Spleen (tissue), 11 donors: ENCODE results near the gene RYR3. TPM values are rescaled to one million over a fixed set of nuclear protein-coding genes. Genes with fewer than 3 reads are reported as not detected.
"Not testable (repeated sequence)": the region's sequence is repeated elsewhere in the genome, so short reads cannot be mapped to it uniquely, and the experiment has no call there.

Source experiments
- DNase-seq: peaks from one replicate; pipeline ENCODE4 v3.0.0-alpha.2; 2020
- H3K27ac ChIP-seq, 8 donors: fragments of 200-600 bp; sonication (generic) in 7 of 8; 1 replicate in 4 of 8; 2 replicates in 4 of 8; pipeline versions ENCODE4 v1.5.0 to v1.8.0; 2016 to 2021; ENCODE audit warnings: inconsistent platforms in 4 of 8, mild to moderate bottlenecking in 4 of 8, moderate library complexity in 1 of 8
- H3K27me3 ChIP-seq, 7 donors: fragments of 200-600 bp; sonication (generic) in 6 of 7; replicated peaks in 1 of 7; 1 replicate in 4 of 7; 2 replicates in 3 of 7; pipeline versions ENCODE4 v1.5.0 to v1.8.0; 2016 to 2021; ENCODE audit warnings: inconsistent platforms in 3 of 7, mild to moderate bottlenecking in 1 of 7
- H3K36me3 ChIP-seq, 6 donors: fragments of 200-600 bp; sonication (generic) in 5 of 6; 1 replicate in 4 of 6; 2 replicates in 2 of 6; pipeline versions ENCODE4 v1.5.0 to v1.8.0; 2016 to 2021; ENCODE audit warnings: inconsistent platforms in 2 of 6
- H3K4me1 ChIP-seq, 6 donors: fragments of 200-600 bp; sonication (generic) in 5 of 6; 1 replicate in 3 of 6; 2 replicates in 3 of 6; pipeline versions ENCODE4 v1.5.0 to v1.8.0; 2016 to 2021; ENCODE audit warnings: inconsistent platforms in 3 of 6
- H3K4me3 ChIP-seq, 8 donors: fragments of 200-600 bp; sonication (generic) in 7 of 8; 1 replicate in 4 of 8; 2 replicates in 4 of 8; pipeline versions ENCODE4 v1.5.0 to v1.8.0; 2016 to 2021; ENCODE audit warnings: inconsistent platforms in 4 of 8, mild to moderate bottlenecking in 4 of 8, moderate library complexity in 2 of 8
- H3K9me3 ChIP-seq, 8 donors: fragments of 200-600 bp; sonication (generic) in 7 of 8; 1 replicate in 4 of 8; 2 replicates in 4 of 8; pipeline versions ENCODE4 v1.5.0 to v1.8.0; 2016 to 2021; ENCODE audit warnings: inconsistent platforms in 4 of 8
- POLR2A ChIP-seq, 3 donors: fragments of 450-650 bp; IDR thresholded peaks; one replicate each; pipeline ENCODE4 v1.5.1; 2017; ENCODE audit warnings: antibody characterized with exemption in 3 of 3, mild to moderate bottlenecking in 1 of 3
- POLR2AphosphoS5 ChIP-seq, 3 donors: sonication (generic); formaldehyde crosslinking; IDR thresholded peaks; one replicate each; pipeline ENCODE4 v1.5.1; 2017; ENCODE audit warnings: antibody characterized with exemption in 3 of 3
- WGBS, 5 donors: extraction: QIAGEN DNeasy Blood & Tissue Kit in 3 of 5; methylation state at CpG; one replicate each; pipeline versions ENCODE4 v1.1.5 to v1.1.7; 2013 to 2018; 5-methylcytosine and 5-hydroxymethylcytosine counted together
- intact Hi-C: fragments of 100-400 bp; cut with DNase I; formaldehyde crosslinking; loops from one replicate; pipeline ENCODE4 v1.15.0; 2023; ENCODE audit warnings: low total_unique reads
- polyA plus RNA-seq, 3 donors: library from polyadenylated mRNA; stranded (reverse); fragments of 200-250 nt; gene quantifications; one replicate each; pipeline ENCODE4 v1.2.1, GENCODE V29; 2013
- total RNA-seq, 7 donors: library from RNA; depleted of rRNA in 3 of 7; stranded (reverse); fragments of >200 nt in 3 of 7; fragmentation: NEBNext Ultra II Directional in 4 of 7; extraction: Animal tissue kit (Norgen Biotek cat#: 25700) in 4 of 7; gene quantifications; one replicate each; pipeline versions ENCODE4 v1.1.0 to v1.2.1, GENCODE V29; 2016 to 2021
- TF ChIP-seq, protein P1 (sequence below), 11 experiments: fragments of 200-600 bp in 7 of 11; fragments of 450-650 bp in 4 of 11; sonication (generic) in 4 of 11; IDR thresholded peaks in 8 of 11; conservative IDR thresholded peaks in 3 of 11; 1 replicate in 7 of 11; 2 replicates in 4 of 11; pipeline versions ENCODE4 v1.4.0 to v1.8.0; 2016 to 2021; ENCODE audit warnings: antibody characterized with exemption in 11 of 11, inconsistent platforms in 4 of 11, mild to moderate bottlenecking in 1 of 11
- donor health status: healthy with polysubstance abuse.
- donor health status: DM: no; HTN: no; CAD: no; lungs with moderate emphysema.
- donor health status: DM: no; HTN: no; CAD: no.
- donor health status: Bipolar disorder and iron deficiency.
- donor health status: healthy.
- donor health status: DM: no; HTN: no; CAD: no.
- donor health status: DM: yes; HTN: yes; CAD: no.

The RYR3 gene
- total and polyA plus RNA-seq, 10 donors = 0.11 to 5.9 (median 1.3) TPM

DNA sequence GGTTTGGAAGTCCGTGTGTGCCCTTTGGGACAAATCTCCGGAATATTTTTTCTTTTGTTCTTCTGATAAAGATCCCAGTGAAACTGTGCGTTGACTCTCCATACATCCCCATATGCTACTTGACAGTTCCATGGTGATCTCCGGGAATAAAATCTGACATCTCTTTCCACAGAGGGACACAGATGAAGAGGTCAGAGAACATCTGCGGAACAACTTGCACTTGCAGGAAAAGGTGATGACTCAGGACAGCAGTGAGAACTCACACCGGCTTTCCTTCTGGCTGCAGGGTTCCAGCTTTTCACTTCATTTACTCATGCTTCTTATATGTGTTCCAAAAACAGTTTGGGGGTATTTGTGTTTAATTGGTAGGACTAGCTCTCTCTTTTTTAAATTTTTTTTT is 500.0 kb downstream of the RYR3 start:
- no peak overlapping the region for H3K27ac ChIP-seq
- H3K4me1 ChIP-seq = no peaks in the 10 kb centered on the region
- peaks cover 0 to 27% (median 0%) of the 10 kb centered on the region in 7 donors for H3K27me3 ChIP-seq
- no peaks in the 10 kb centered on the region for H3K9me3 ChIP-seq
- no peaks in the 10 kb centered on the region for H3K36me3 ChIP-seq
- H3K4me3 ChIP-seq = no peak overlapping the region
- TF ChIP-seq, protein P1, sequence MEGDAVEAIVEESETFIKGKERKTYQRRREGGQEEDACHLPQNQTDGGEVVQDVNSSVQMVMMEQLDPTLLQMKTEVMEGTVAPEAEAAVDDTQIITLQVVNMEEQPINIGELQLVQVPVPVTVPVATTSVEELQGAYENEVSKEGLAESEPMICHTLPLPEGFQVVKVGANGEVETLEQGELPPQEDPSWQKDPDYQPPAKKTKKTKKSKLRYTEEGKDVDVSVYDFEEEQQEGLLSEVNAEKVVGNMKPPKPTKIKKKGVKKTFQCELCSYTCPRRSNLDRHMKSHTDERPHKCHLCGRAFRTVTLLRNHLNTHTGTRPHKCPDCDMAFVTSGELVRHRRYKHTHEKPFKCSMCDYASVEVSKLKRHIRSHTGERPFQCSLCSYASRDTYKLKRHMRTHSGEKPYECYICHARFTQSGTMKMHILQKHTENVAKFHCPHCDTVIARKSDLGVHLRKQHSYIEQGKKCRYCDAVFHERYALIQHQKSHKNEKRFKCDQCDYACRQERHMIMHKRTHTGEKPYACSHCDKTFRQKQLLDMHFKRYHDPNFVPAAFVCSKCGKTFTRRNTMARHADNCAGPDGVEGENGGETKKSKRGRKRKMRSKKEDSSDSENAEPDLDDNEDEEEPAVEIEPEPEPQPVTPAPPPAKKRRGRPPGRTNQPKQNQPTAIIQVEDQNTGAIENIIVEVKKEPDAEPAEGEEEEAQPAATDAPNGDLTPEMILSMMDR (IDR thresholded peaks at IDR 0.05 in 8 of 11, conservative IDR thresholded peaks at IDR 0.05 in 3 of 11) = no peak
- no peak for DNase-seq
- WGBS, 5 donors = 68 to 76% (median 69%) methylated on average over 6 of the region's 6 CpGs
- intact Hi-C loops = no loop called here

DNA sequence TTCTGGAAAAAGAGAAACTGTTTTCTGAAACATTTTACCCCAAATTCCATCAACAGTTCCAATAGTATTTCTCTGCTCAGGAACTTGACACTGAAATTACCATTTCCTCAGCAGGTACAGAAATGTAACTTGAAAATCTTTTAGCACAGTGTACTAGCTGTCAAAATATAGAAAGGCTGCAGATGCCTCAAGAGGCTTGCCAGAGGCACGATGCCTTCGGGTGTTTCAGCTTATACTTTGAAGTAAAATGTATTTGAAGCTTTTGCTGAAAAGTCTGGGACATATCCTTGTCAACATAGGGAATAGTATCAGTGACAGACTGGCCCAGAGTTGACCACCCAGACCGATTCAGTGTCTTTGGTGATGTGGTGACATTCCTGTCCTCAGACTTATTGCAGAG is 503.1 kb downstream of the RYR3 start:
- TF ChIP-seq POLR2AphosphoS5 (IDR thresholded peaks at IDR 0.05) = no peak
- TF ChIP-seq POLR2A (IDR thresholded peaks at IDR 0.05) = no peak
- TF ChIP-seq, protein P1 (IDR thresholded peaks at IDR 0.05 in 8 of 11, conservative IDR thresholded peaks at IDR 0.05 in 3 of 11) = no peak
- DNase-seq = no peak
- no peaks in the 10 kb centered on the region for H3K9me3 ChIP-seq
- H3K36me3 ChIP-seq = no peaks in the 10 kb centered on the region
- H3K4me3 ChIP-seq = no peak overlapping the region
- no peaks in the 10 kb centered on the region for H3K4me1 ChIP-seq
- H3K27ac ChIP-seq = no peak overlapping the region
- H3K27me3 ChIP-seq = peaks cover 0 to 17% (median 0%) of the 10 kb centered on the region in 7 donors
- intact Hi-C loops = no loop called here
- WGBS, 5 donors = 79 to 94% (median 87%) methylated on average over 3 of the region's 3 CpGs

DNA sequence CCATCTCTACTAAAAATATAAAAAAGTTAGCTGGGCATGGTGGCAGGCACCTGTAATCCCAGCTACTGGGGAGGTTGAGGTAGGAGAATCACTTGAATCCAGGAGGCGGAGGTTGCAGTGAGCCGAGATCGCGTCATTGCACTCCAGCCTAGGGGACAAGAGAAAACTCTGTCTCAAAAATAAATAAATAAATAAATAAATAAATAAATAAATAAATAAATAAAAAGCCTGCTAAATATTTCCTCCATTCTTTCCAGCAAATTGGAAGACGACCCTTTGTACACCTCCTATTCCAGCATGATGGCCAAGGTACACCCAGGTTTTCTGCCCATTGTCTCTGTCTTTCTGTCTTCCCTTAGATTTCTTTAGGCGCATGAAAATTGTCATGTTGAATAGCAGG is 508.7 kb downstream of the RYR3 start:
- H3K4me3 ChIP-seq = not testable (repeated sequence)
- WGBS, 5 donors = 95 to 98% (median 96%) methylated on average over 6 of the region's 6 CpGs

DNA sequence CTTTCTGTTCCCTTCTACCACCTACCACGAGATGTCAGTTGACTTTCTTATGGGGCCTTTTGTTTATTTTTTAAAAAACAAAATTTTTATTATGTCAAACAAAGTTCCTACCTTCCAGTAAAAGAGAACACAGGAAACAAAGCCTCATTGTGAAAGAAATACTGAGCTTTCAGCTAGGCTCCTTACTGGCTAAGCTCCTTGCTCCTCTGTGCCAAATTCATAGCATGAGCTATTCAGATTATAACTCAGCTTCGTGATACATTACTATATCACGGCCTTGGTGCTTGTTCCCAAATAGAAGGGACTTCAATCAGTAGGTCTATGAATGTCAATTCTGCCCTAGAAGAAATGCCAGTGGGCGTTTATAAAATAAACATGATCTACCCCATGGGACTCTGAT is 511.7 kb downstream of the RYR3 start:
- no peak overlapping the region for H3K27ac ChIP-seq
- no peaks in the 10 kb centered on the region for H3K4me1 ChIP-seq
- H3K36me3 ChIP-seq = no peaks in the 10 kb centered on the region
- intact Hi-C loops = no loop called here
- DNase-seq = no peak
- H3K4me3 ChIP-seq = no peak overlapping the region
- peaks cover 0 to 3% (median 0%) of the 10 kb centered on the region in 7 donors for H3K27me3 ChIP-seq
- no peak for TF ChIP-seq POLR2A (IDR thresholded peaks at IDR 0.05)
- no peak for TF ChIP-seq POLR2AphosphoS5 (IDR thresholded peaks at IDR 0.05)
- TF ChIP-seq, protein P1 (IDR thresholded peaks at IDR 0.05 in 8 of 11, conservative IDR thresholded peaks at IDR 0.05 in 3 of 11) = no peak
- H3K9me3 ChIP-seq = no peaks in the 10 kb centered on the region
- WGBS, 5 donors = 72 to 89% (median 79%) methylated on average over 4 of the region's 4 CpGs

More for the DNA sequence above, 508.7 kb downstream of the RYR3 start:
- H3K4me1 ChIP-seq, intact Hi-C loops, H3K27ac ChIP-seq, H3K36me3 ChIP-seq, DNase-seq, H3K9me3 ChIP-seq, H3K27me3 ChIP-seq: not testable (repeated sequence)

DNA sequence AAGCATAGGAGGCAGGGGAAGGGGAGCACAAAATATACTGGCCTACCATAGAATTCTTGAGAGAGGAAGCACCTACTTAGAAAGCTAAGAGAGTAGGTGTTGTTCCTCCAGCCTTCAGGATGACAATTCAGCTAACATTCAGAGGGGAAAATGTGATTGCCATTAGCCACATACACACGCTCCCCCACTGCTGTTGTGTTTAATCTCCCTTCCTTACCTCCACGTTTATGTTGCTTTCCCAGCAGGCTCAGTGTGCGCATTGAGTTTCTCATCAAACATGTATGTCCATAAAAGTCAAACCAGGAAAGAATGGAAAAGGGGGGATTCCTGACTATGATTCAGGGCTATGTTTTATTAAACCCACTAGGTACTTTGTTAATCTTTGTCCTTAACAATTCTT is 512.4 kb downstream of the RYR3 start:
- no peaks in the 10 kb centered on the region for H3K36me3 ChIP-seq
- H3K27ac ChIP-seq = no peak overlapping the region
- 81 to 89% (median 85%) methylated on average over 3 of the region's 3 CpGs for WGBS, 5 donors
- DNase-seq = no peak
- H3K4me3 ChIP-seq = no peak overlapping the region
- TF ChIP-seq, protein P1 (IDR thresholded peaks at IDR 0.05 in 8 of 11, conservative IDR thresholded peaks at IDR 0.05 in 3 of 11) = no peak
- TF ChIP-seq POLR2A (IDR thresholded peaks at IDR 0.05) (no peak), POLR2AphosphoS5 (IDR thresholded peaks at IDR 0.05) (no peak)
- peaks cover 0 to 3% (median 0%) of the 10 kb centered on the region in 7 donors for H3K27me3 ChIP-seq
- no peaks in the 10 kb centered on the region for H3K4me1 ChIP-seq
- peaks cover 0 to 1% (median 0%) of the 10 kb centered on the region in 8 donors for H3K9me3 ChIP-seq
- intact Hi-C loops = no loop called here
